IPS-18a (cell line): ENCODE data around the gene LYRM4.

Experiments
- H3K27ac ChIP-seq: one replicate; pipeline ENCODE4 v1.5.1; 2013; ENCODE audit warnings: low read length
- H3K27me3 ChIP-seq: one replicate; pipeline ENCODE4 v1.6.1; 2013; ENCODE audit warnings: mild to moderate bottlenecking, low read length; ENCODE audit not compliant: control insufficient read depth, insufficient read depth
- H3K36me3 ChIP-seq: one replicate; pipeline ENCODE4 v1.6.1; 2013; ENCODE audit warnings: low read depth, low read length; ENCODE audit not compliant: control insufficient read depth
- H3K4me1 ChIP-seq: one replicate; pipeline ENCODE4 v1.6.1; 2013; ENCODE audit warnings: low read depth, low read length; ENCODE audit not compliant: control insufficient read depth
- H3K4me3 ChIP-seq: one replicate; pipeline ENCODE4 v1.5.1; 2013; ENCODE audit warnings: low read length
- H3K9ac ChIP-seq: one replicate; pipeline ENCODE4 v1.6.1; 2013; ENCODE audit warnings: mild to moderate bottlenecking, low read length, moderate library complexity
- H3K9me3 ChIP-seq: one replicate; pipeline ENCODE4 v1.6.1; 2013; ENCODE audit warnings: low read depth, low read length; ENCODE audit not compliant: control insufficient read depth

Gene LYRM4

DNA sequence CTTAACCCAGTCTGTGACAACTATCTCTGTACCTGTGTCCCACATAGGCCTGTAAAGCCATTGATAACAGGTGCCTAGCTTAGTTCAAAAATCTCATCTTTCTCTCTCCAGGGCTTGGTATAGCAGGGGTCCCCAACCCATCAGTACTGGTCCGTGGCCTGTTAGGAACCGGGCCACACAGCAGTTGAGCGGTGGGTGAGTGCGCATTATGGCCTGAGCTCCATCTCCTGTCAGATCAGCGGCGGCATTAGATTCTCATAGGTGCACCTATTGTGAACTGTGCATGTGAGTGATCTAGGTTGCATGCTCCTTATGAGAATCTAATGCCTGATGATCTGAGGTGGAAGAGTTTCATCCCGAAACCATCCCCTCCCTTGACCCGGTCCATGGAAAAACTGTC is 3.4 kb downstream of the LYRM4 start:
- H3K9me3 ChIP-seq = no peaks in the 10 kb centered on the region
- H3K36me3 ChIP-seq = peaks cover 9% of the 10 kb centered on the region
- no peak overlapping the region for H3K9ac ChIP-seq
- no peak overlapping the region for H3K27ac ChIP-seq
- no peaks in the 10 kb centered on the region for H3K27me3 ChIP-seq
- no peaks in the 10 kb centered on the region for H3K4me1 ChIP-seq
- H3K4me3 ChIP-seq = no peak overlapping the region

DNA sequence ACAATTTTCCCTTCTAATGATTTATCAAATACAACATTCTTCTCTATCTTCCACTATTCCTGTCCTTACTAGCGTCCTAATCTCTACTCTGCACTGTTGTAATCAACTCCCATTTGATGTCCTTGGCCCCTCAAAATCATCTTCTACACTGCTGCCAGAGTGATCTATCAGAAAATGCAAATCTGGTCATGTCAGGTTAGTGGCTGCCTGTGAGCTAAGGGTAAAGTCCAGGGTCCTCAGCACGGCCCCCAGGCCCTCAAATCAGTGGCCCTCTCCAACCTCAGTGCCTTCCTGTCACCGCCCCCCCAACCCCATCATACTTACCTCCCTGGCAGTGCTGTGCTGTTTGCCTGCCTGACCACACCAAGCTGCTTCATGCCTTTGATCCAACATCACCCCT is 3.8 kb downstream of the LYRM4 start:
- Histone ChIP-seq H3K27ac (no peak overlapping the region), H3K9me3 (no peaks in the 10 kb centered on the region), H3K9ac (no peak overlapping the region), H3K27me3 (no peaks in the 10 kb centered on the region), H3K4me3 (no peak overlapping the region), H3K4me1 (no peaks in the 10 kb centered on the region), H3K36me3 (peaks cover 9% of the 10 kb centered on the region)

DNA sequence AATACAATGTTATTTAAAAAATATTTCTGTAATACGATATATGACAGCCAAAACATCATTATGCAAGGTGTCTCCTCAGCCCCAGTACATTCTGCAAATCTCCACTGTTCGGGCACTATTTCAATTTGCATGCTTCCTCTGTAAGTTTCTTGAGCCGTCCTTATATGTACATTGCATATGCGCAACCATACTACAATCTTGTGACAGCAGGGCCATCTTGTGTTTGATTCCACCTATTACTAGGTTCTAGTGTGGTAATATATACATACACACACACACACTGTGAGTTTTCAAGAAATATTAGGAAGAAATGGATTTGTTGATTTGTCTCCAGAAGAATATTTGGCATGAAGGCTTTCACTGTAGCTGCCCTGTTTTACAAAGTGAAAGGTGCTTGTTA is 9.8 kb downstream of the LYRM4 start:
- Histone ChIP-seq H3K36me3 (peaks cover 5% of the 10 kb centered on the region), H3K4me1 (no peaks in the 10 kb centered on the region), H3K27ac (no peak overlapping the region), H3K9me3 (no peaks in the 10 kb centered on the region), H3K9ac (no peak overlapping the region), H3K4me3 (no peak overlapping the region), H3K27me3 (no peaks in the 10 kb centered on the region)

DNA sequence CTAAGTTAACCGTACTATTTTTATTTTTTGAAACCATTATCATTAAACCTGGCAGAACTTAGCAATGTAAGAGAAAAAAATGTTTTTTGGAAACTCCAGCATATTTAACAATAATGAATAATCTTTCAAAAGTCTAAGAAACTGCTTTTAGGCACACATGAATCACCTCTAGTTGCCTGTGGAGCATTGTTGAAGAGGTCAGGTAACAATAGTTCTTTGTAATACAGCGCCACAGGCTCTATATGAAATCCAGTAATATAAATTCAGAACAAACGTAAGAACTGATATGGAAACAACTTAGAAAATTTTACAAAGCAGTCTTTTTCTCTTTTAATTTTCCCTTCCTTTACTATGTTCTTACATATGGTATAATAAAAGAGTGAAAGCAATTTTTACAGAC is 10.3 kb downstream of the LYRM4 start:
- Histone ChIP-seq H3K27ac (no peak overlapping the region), H3K9me3 (no peaks in the 10 kb centered on the region), H3K36me3 (peaks cover 5% of the 10 kb centered on the region), H3K9ac (no peak overlapping the region), H3K4me1 (no peaks in the 10 kb centered on the region), H3K4me3 (no peak overlapping the region), H3K27me3 (no peaks in the 10 kb centered on the region)

DNA sequence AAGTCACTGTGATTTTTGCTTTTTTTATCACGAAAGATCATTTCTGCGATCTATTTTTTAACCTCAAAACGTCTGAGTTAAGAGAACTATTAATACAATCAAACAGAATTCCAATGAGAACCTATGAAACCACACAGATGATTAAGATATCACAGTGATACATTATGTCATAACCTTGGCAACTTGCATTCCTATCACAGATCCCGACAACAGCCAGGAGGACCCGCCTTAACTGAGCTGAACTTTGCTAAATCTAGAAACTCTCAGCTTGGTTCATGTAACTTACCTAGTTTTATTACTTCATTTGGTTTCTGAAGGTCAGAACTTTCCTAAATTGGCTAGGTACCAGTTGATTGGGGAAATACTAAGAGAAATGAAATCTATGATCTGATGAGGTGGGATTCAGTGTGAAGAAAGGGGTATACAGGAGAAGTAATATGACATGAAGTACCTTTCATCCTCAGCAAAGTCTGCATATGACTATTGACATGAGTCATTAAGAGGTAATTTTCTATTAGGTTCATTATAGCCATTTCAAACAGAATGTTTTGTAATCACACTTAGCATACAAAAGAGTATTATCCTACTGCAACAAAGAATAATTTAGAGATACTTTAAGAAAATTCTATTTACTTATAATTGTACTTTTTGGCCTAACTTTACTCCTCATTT is 11.2 kb downstream of the LYRM4 start:
- H3K9ac ChIP-seq = no peak overlapping the region
- no peak overlapping the region for H3K27ac ChIP-seq
- H3K27me3 ChIP-seq = no peaks in the 10 kb centered on the region
- H3K4me1 ChIP-seq = no peaks in the 10 kb centered on the region
- H3K4me3 ChIP-seq = no peak overlapping the region
- H3K36me3 ChIP-seq = peaks cover 5% of the 10 kb centered on the region
- no peaks in the 10 kb centered on the region for H3K9me3 ChIP-seq

DNA sequence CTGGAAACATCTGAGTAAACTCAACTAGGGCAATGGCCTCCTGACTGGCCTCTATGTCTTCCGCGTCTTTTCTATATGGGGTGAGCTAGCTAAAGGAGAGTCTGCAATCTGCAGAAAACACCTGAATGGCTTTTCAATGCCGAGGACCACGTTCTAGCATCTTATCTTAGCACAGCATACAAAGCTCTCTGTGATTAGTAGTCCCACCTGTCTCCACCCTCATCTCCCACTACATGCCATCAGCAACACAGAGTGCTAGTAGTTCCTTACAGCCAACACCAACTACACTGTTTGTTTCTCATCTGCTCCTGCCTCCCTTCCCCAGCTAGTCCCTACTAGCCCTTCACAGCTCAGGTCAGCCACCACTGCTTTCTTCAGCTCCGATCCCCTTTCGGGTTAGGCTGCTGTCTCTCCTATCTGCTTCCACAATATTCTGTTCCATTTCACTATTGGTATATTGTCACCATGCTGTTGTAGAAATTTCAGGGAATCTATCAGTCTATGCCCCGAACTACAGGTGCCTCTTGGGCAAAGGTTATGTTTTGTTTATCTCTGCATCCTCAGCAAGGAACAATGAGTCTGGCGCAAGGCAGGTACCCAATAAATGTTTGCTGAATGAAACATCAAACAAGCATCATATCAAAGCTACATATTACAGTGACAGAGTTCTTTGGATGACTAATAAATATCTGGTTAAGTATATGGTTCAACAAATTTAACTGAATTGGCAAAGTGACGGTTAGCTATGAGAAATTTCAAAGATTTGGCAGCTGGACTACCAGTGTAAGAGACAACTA is 12.2 kb downstream of the LYRM4 start:
- no peaks in the 10 kb centered on the region for H3K4me1 ChIP-seq
- no peak overlapping the region for H3K9ac ChIP-seq
- no peak overlapping the region for H3K4me3 ChIP-seq
- no peaks in the 10 kb centered on the region for H3K27me3 ChIP-seq
- H3K36me3 ChIP-seq = no peaks in the 10 kb centered on the region
- no peak overlapping the region for H3K27ac ChIP-seq
- no peaks in the 10 kb centered on the region for H3K9me3 ChIP-seq

DNA sequence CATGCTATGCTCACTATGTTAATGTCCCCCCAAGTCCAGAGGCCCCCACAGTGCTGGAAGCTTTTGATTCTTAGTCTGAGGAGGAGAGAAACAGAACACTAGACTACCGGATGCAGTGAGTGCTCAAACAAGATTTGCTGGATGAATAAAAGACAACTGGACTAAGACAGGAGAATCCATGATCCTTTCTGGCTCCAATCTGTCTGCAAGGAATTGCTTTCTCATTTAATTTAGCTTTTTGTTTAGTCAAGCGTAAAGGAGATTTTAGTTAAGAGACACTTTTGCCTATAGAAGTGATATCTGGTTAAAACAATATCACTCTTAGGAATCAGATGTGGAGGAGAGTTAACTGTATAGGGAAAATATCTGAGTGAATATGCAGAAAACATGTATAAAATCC is 13.5 kb downstream of the LYRM4 start:
- H3K36me3 ChIP-seq = no peaks in the 10 kb centered on the region
- H3K9ac ChIP-seq = no peak overlapping the region
- no peaks in the 10 kb centered on the region for H3K9me3 ChIP-seq
- no peaks in the 10 kb centered on the region for H3K4me1 ChIP-seq
- no peak overlapping the region for H3K27ac ChIP-seq
- H3K27me3 ChIP-seq = no peaks in the 10 kb centered on the region
- H3K4me3 ChIP-seq = no peak overlapping the region

DNA sequence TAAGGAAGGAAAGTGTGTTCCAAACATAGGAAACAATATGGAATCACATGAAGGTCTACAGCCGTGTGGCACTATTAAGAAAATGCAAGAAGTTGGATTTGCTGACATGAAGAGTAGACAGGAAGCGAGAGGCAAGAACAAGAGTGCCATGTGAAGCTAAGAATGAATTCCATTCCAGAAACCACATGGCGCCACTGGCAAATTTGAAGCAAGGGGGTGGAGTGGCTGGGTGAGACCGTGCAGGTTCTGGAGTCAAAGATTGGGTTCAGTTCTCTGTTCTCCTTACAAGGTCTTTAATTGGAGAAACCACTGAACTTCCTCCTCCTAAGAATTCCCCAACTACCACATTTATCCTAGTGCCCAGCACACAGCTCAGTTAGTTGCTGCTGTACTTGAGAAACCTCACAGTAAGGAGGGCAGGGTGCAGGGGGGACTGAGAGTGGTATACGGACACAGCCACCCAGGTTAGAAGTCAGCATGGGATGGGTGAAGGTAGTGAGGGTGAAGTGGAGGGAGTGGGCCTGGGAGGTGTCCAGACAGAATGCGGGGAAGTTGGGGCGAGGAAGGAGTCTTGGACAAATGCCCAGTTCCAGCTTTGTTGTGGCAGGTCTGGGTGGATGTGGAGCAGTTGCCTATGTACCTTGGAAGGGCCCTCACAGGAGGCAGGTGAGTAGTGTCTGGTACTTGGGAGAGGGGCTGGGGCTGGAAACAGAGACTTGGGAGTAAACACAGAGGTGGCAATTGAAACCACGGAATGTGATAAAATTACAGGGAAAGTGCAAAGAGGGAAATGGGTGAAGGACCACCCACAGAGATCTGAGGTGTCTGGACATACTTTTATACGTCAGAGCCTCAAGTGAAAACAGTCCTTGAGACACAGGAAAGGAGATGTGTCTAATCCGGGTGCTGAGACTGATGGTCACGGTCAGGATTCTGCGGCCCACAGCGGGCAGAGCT is 14.3 kb downstream of the LYRM4 start:
- H3K36me3 ChIP-seq = no peaks in the 10 kb centered on the region
- H3K9ac ChIP-seq = no peak overlapping the region
- peaks cover 4% of the 10 kb centered on the region for H3K4me1 ChIP-seq
- no peaks in the 10 kb centered on the region for H3K9me3 ChIP-seq
- H3K4me3 ChIP-seq = no peak overlapping the region
- H3K27ac ChIP-seq = no peak overlapping the region
- H3K27me3 ChIP-seq = no peaks in the 10 kb centered on the region

DNA sequence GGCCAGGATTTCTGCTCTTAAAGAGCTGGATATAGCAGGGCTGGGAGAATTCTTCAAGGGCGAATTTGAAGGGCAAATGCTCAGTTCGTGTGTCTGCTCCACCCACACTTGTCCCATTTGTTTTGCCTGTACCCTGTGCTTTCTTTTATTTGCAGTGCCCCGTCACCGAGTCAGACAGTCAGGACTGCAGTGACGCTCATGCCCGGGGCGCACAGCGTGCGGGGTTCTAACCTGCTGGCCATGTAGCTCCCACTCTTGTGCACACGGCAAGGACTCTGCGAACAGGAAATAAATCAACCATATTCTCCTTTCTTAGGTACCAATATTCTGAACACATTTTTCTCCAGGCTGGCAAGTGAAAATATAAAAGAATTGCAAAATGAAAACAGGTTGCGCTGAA is 17.7 kb downstream of the LYRM4 start:
- no peaks in the 10 kb centered on the region for H3K9me3 ChIP-seq
- no peak overlapping the region for H3K9ac ChIP-seq
- peaks cover 10% of the 10 kb centered on the region for H3K4me1 ChIP-seq
- H3K27ac ChIP-seq = no peak overlapping the region
- no peaks in the 10 kb centered on the region for H3K36me3 ChIP-seq
- no peak overlapping the region for H3K4me3 ChIP-seq
- H3K27me3 ChIP-seq = no peaks in the 10 kb centered on the region

DNA sequence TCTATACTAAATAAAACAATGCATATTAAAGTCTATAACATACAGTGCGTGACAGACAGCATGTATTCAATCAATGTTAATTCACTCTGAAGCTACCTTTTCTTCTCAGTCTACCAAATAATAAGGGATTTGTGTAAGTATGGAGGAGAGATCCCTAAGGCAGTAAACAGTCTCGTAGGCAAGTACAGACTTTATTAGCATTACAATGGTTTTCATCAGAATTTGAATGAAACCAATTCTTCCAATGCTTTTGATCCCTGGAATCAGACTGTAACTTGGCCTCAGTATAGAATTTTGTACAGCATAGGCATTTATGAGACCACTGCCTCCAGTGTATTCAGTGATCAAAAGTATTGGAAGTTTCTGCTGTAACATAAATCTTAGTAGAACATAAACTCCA is 19.5 kb downstream of the LYRM4 start:
- Histone ChIP-seq H3K9me3 (no peaks in the 10 kb centered on the region), H3K4me3 (no peak overlapping the region), H3K27me3 (no peaks in the 10 kb centered on the region), H3K9ac (no peak overlapping the region), H3K27ac (no peak overlapping the region), H3K36me3 (no peaks in the 10 kb centered on the region), H3K4me1 (peaks cover 10% of the 10 kb centered on the region)

DNA sequence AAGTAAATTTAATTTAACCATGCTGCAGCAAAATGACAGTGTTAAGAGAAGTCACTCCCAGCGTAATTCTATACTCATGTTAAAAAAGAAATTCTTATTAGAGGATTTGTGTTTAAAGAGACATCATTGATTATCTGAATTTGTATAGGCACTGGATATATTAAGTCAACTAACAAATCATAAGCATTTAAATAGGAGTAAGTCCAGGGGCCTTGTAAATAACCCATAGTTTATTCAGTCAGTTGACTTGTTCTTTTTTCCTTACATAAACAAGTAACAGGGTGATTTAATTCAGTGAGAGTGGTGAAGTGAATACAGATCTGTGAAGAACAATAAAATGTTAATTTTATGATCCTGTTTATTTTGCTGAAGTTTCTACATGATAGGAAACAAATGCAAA is 22.4 kb downstream of the LYRM4 start:
- Histone ChIP-seq H3K4me3 (no peak overlapping the region), H3K27me3 (no peaks in the 10 kb centered on the region), H3K27ac (no peak overlapping the region), H3K36me3 (no peaks in the 10 kb centered on the region), H3K9me3 (no peaks in the 10 kb centered on the region), H3K4me1 (peaks cover 10% of the 10 kb centered on the region), H3K9ac (no peak overlapping the region)
